HepG2 (cell line): Measurements from ENCODE around the gene HINT1. TPM values are rescaled to one million over a fixed set of nuclear protein-coding genes. Genes with fewer than 3 reads are reported as not detected.

Experiments used
- CEBPZ ChIP-seq: IDR thresholded peaks from 2 replicates; pipeline ENCODE4 v1.6.1; 2012; ENCODE audit warnings: low read length, improper control_type of control experiment
- GATAD1 ChIP-seq: IDR thresholded peaks from 2 replicates; pipeline ENCODE4 v1.6.1; 2016; ENCODE audit warnings: missing genetic modification reagents, missing compliant biosample characterization
- GTF3A ChIP-seq: sonication (generic); formaldehyde crosslinking; conservative IDR thresholded peaks from 2 replicates; pipeline ENCODE4 v1.4.0; 2020; ENCODE audit warnings: mild to moderate bottlenecking, missing genetic modification reagents
- HNRNPLL ChIP-seq: fragments of 200-400 bp; formaldehyde crosslinking; IDR thresholded peaks from 2 replicates; pipeline ENCODE4 v1.6.1; 2017; ENCODE audit warnings: mild to moderate bottlenecking, low read depth, low read length; ENCODE audit not compliant: poor library complexity, severe bottlenecking
- HOXA3 ChIP-seq: sonication (generic); formaldehyde crosslinking; IDR thresholded peaks from 2 replicates; pipeline ENCODE4 v1.5.0; 2020; ENCODE audit warnings: missing genetic modification reagents
- JUND ChIP-seq: sonication (generic); formaldehyde crosslinking; IDR thresholded peaks from 2 replicates; pipeline ENCODE4 v1.8.0; 2022; ENCODE audit warnings: mild to moderate bottlenecking, missing genetic modification reagents
- KAT8 ChIP-seq: IDR thresholded peaks from 2 replicates; pipeline ENCODE4 v1.6.1; 2016; ENCODE audit warnings: missing genetic modification reagents, missing compliant biosample characterization
- KMT2A ChIP-seq: sonication (generic); formaldehyde crosslinking; IDR thresholded peaks from 2 replicates; pipeline ENCODE4 v1.4.0; 2020; ENCODE audit warnings: missing genetic modification reagents
- MEF2D ChIP-seq: sonication (generic); formaldehyde crosslinking; IDR thresholded peaks from 2 replicates; pipeline ENCODE4 v1.5.1; 2020; ENCODE audit warnings: mild to moderate bottlenecking, missing genetic modification reagents
- MLXIP ChIP-seq: sonication (generic); formaldehyde crosslinking; IDR thresholded peaks from 2 replicates; pipeline ENCODE4 v1.9.0; 2021; ENCODE audit warnings: missing genetic modification reagents, borderline replicate concordance
- RARA ChIP-seq: IDR thresholded peaks from 2 replicates; pipeline ENCODE4 v1.6.1; 2016; ENCODE audit warnings: missing genetic modification reagents, missing compliant biosample characterization
- SUZ12 ChIP-seq: fragments of 150-350 bp; IDR thresholded peaks from 2 replicates; pipeline ENCODE4 v1.6.1; 2014; ENCODE audit warnings: low read depth, low read length
- ZNF710 ChIP-seq: sonication (generic); formaldehyde crosslinking; IDR thresholded peaks from 2 replicates; pipeline ENCODE4 v1.5.0; 2020; ENCODE audit warnings: mild to moderate bottlenecking, missing genetic modification reagents, borderline replicate concordance
- polyA plus RNA-seq, 8 experiments: library from polyadenylated mRNA; depleted of rRNA in 3 of 8; stranded (reverse) in 7 of 8; unstranded in 1 of 8; fragments of >200 nt; fragmentation: Illumina TruSeq in 4 of 8; extraction: Trizol in 4 of 8; gene quantifications; 2 replicates each; pipeline versions ENCODE4 v1.2.1 to v1.2.3, GENCODE V29; 2011 to 2016; ENCODE audit warnings: low read depth in 4 of 8, missing spikeins in 1 of 8, mixed read lengths in 1 of 8; ENCODE audit not compliant: insufficient read depth in 1 of 8
- total RNA-seq, 5 experiments: library from RNA; depleted of rRNA; stranded (reverse); fragments of >200 nt; fragmentation: Illumina TruSeq; extraction: Trizol; gene quantifications; 2 replicates each; pipeline ENCODE4 v1.2.3, GENCODE V29; 2016; ENCODE audit warnings: low read depth in 1 of 5
- TF ChIP-seq, protein P1 (sequence below): IDR thresholded peaks from 2 replicates; pipeline ENCODE4 v1.6.1; 2016; ENCODE audit warnings: mild to moderate bottlenecking
- TF ChIP-seq, protein P2 (sequence below): sonication (generic); formaldehyde crosslinking; IDR thresholded peaks from 2 replicates; pipeline ENCODE4 v1.5.1; 2020; ENCODE audit warnings: missing genetic modification reagents, mild to moderate bottlenecking, borderline replicate concordance
- TF ChIP-seq, protein P3 (sequence below): sonication (generic); formaldehyde crosslinking; IDR thresholded peaks from 2 replicates; pipeline ENCODE4 v1.4.0; 2020; ENCODE audit warnings: missing genetic modification reagents

HINT1 gene
- total and polyA plus RNA-seq, 2 of the 13 experiments (the other 11 are each of a cell fraction or from before 2014, with no cell fraction given) = 428 to 997 TPM

DNA sequence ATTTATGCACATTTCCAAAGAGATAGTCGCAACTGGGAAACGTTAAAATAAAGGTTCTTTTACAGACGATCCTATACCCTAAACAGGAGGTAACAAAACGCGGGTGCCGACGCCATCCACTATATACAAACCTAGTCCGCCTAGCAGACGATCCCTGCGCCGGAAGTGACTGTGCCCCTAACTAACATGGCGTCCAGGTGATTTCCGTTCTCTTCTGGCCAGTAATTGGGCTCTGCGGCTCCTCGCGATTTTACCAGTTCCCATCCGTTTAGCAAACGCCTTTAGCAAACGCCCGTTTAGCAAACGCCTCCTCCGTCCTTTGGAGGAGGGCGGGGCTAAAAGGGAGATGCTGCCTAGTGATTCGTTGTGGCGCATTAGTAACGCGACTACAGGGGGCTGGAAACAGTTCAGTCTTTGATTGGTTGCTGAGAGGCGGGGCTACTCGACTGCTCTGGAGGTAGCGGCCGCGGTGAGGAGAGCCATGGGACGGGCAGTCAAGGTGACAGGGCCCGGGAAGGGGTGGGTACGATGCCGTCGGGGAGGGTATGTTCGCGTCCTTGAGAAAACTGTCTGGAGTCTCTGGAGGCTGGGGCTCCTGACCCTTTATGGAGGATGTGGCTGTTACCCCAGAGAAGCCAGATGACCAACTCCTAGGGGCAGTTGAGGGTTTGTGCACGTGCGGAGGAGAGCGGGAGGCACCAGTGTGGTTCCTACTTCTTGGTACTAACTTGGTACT lies 5.7 kb upstream of the HINT1 start, which contains the start of gene LYRM7 (continued):
- TF ChIP-seq ZNF710 = no peak
- peak; percentile 42; the same call in 1 of the 2 replicates for TF ChIP-seq MEF2D (CRISPR knock-in tag)
- TF ChIP-seq CEBPZ = no peak
- peak; percentile 89 for TF ChIP-seq HOXA3 (CRISPR knock-in tag)
- no peak for TF ChIP-seq JUND
- peak; percentile 28 for TF ChIP-seq KMT2A (CRISPR knock-in tag)
- TF ChIP-seq MLXIP (CRISPR knock-in tag) = no peak
- TF ChIP-seq, protein P1, sequence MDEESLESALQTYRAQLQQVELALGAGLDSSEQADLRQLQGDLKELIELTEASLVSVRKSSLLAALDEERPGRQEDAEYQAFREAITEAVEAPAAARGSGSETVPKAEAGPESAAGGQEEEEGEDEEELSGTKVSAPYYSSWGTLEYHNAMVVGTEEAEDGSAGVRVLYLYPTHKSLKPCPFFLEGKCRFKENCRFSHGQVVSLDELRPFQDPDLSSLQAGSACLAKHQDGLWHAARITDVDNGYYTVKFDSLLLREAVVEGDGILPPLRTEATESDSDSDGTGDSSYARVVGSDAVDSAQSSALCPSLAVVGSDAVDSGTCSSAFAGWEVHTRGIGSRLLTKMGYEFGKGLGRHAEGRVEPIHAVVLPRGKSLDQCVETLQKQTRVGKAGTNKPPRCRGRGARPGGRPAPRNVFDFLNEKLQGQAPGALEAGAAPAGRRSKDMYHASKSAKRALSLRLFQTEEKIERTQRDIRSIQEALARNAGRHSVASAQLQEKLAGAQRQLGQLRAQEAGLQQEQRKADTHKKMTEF (CRISPR knock-in tag) = peak; percentile 69
- peak; percentile 93 for TF ChIP-seq KAT8 (CRISPR knock-in tag)
- peak; percentile 91 for TF ChIP-seq GATAD1 (CRISPR knock-in tag)
- TF ChIP-seq SUZ12 = no peak
- TF ChIP-seq RARA (CRISPR knock-in tag) = 0 out of 2 replicates have a peak, but pooled peaks have one; percentile 4
- TF ChIP-seq, protein P2, sequence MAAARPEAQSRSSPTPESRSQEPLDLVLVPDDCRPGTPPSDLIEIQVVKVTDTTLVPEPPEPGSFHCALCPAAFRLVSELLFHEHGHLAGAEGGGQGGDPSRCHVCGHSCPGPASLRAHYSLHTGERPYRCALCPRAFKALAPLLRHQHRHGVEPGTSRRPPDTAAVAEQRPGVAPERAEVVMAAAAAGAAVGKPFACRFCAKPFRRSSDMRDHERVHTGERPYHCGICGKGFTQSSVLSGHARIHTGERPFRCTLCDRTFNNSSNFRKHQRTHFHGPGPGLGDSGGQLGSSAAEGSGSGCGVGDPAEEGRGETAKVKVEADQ (CRISPR knock-in tag) = 0 out of 2 replicates have a peak, but pooled peaks have one; percentile 23
- no peak for TF ChIP-seq GTF3A (CRISPR knock-in tag)
- TF ChIP-seq HNRNPLL = peak; percentile 22
- TF ChIP-seq, protein P3, sequence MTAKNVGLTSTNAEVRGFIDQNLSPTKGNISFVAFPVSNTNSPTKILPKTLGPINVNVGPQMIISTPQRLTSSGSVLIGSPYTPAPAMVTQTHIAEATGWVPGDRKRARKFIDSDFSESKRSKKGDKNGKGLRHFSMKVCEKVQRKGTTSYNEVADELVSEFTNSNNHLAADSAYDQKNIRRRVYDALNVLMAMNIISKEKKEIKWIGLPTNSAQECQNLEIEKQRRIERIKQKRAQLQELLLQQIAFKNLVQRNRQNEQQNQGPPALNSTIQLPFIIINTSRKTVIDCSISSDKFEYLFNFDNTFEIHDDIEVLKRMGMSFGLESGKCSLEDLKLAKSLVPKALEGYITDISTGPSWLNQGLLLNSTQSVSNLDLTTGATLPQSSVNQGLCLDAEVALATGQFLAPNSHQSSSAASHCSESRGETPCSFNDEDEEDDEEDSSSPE (CRISPR knock-in tag) = peak; percentile 64
